GM18499 (cell line): Measurements from ENCODE around the gene UVRAG.

Source experiments
- ATAC-seq: cut with Tn5 transposase; IDR thresholded peaks from one replicate; pipeline ENCODE4 v1.9.1; 2021; ENCODE audit warnings: moderate number of reproducible peaks; ENCODE audit not compliant: insufficient read depth, unreplicated experiment

Gene UVRAG

DNA sequence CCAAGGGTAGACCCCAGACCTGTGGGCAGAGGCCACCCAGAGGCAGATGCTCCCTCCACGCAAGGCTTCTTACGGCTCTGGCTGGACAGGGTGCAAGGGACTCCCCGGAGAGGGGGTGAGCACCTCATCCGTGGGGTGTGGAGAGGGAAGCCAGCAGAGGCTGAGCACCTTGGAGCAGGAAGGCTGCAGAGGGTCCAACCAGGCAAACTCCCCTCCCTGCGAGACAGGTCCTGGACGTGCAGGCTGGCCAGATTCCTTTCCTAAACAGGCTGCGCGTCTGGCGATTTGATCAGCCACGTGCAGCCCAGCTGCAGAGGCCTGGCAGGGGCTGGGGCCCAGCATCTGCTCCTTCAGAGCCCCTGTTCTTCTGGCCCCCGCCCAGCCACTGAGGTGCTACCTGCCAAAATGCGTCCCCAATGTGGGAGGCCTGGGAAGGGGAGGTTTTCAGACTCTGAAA lies 342.0 kb downstream of the UVRAG start:
- no peak for ATAC-seq

DNA sequence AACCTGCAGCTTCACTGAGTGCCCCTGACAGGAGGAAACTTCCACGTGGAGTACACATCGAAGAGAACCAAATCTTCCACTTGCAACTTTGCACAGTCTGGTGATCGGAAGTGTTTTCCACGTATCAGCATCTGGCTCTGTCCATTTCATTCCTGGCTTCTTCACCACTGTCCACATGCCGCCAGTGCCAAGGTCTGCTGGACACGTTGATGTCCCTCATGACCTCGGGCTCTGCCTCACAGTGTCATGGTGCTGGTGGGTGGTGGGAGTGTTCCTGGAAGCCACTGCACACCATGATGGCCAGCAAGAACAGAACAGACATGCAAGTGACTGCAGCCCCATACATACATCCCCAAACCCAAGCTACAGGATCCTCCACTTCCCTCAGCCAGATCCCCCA lies 342.9 kb downstream of the UVRAG start:
- no peak for ATAC-seq

DNA sequence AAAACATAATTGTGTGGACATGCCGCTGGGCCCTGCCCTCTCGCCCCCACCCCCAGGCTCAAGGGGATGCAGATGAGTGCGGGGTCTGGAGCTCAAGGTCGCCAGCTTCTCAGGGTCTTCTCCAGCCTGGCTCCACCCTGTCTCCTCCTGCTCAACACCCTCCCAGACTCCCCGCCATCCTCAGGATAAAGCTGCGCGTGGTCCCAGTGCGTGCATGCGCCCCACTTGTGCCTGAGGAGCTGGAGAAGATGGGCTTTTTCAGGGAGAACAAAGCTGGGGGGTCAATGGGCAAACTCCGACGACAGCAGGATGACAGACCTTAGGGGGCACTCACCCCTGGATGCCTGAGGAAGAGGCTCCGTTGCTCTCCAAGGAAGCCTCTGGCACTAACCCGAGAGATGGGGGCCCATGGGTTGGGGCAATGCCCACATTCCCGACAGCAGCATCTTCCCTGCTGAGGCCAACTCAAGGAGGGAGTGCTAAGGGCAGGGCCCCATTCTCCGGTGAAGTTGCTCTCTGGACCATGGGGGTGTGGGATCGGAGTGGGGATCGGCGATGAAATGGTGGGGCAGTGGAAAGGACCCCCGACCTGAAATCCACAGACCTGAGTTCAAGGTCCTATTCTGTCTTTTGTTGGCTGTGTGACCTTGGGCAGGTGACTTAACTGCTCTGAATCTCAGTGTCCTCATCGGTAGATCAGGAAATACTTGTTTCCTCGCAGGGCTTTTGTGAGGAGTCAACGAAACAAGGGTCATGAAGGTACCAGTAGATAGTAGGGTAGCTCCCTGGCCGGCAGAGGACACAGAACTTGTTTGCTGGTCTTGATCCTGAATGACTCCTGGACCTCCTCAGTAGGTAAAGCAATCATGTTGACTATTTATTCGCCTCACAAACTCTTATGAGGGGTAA lies 343.6 kb downstream of the UVRAG start:
- ATAC-seq: no peak

DNA sequence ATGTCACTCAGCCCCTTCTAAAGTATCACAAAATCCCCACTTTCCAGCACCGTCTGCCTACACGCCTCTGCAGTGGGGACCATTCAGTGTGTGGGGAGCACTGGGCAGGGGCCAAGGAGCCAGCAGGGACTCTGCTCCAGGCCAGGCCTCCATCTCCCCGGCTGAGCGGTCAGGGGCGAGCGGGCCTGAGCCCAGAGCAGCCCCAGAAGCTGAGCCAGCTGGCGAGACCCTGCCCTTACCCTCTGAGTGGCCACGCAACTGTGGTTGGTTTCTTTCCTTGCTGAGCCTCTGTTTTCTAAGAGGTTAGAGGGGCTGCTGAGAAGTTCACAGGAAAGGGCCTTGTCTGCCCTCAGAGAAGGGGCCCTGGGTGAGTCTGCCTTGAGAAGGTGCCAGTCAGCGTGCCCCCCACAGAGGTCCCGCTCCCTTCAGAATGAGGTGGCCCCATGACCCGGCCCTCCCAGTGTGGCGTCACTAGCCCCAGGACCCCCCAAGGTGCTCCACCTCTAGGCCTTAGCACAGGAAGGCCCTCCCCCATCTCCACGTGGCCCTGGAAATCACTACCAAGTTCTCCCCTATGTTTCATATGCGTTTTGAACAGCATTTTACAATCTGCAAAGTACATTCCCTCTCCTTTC lies 344.4 kb downstream of the UVRAG start:
- no peak for ATAC-seq

- ATAC-seq: no peak
Observed at GRCh38 chr11:76159983-76160661, 345.1 kb downstream of the UVRAG start.

DNA sequence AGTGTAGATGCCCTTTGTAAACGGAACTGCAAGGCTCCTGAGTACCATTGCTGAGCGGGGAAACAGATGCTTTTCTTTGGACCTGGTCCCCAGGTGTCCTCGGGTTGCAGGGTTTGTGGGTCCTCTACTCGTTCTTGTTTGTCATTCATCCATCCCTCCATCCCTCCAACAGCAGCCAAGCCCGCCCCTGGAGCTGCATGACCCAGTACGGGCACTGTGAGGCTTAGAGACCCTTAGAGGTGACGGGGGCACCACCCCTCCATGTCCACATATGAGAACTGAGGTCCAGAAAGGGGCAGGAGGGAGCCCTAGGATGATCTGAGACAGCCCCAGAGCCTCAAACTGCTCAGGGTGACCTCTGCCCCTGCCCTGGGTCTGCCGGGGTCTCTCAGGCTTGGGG lies 345.8 kb downstream of the UVRAG start:
- no peak for ATAC-seq

- no peak for ATAC-seq
Observed at GRCh38 chr11:76161261-76161961, 346.4 kb downstream of the UVRAG start.

GRCh38 chr11:76162336-76163288 lies 347.6 kb downstream of the UVRAG start:
- no peak for ATAC-seq

- ATAC-seq: no peak
Observed at GRCh38 chr11:76163289-76163880, 348.4 kb downstream of the UVRAG start.

DNA sequence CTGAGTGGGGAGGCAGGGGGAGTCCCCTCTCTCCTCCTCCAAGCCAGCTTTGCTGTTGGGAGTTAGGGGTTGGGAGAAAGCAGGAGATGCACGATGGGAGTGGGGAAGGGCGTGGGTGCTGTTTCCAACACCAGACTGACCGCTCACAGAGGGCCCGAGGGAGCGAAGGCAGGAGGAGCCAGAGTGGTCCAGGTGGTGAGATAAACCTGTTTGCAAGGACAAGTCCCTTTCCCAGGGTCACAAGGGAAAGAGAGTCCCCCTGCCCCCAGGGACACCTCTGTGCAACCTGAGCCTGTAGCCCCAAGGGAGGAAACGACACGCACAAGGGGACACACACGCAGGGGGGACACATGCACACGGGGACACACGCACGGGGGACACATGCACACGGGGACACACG lies 349.1 kb downstream of the UVRAG start:
- no peak for ATAC-seq

- ATAC-seq: no peak
Observed at GRCh38 chr11:76164861-76165751, 350.1 kb downstream of the UVRAG start.

GRCh38 chr11:76166314-76166713 lies 351.3 kb downstream of the UVRAG start:
- no peak for ATAC-seq

DNA sequence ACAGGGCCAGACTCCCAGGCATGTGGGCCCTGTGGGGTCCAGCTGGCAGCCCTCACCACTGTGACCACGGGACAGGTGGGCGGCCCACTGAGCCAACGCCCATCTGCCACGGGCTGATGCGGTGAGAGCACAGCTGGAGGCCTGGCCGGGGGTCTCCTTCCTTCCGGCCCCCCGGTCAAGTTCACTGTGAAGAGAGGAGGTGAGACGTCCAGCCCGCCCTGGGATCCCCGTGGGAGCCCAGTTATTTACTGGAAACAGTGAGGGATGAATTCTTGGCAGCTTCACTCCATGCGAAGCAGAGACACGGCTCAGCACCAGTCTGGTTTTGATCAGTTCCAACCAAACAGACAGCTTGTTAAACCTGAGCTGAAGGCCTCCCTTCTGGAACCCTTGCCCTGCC lies 352.6 kb downstream of the UVRAG start:
- ATAC-seq: no peak

DNA sequence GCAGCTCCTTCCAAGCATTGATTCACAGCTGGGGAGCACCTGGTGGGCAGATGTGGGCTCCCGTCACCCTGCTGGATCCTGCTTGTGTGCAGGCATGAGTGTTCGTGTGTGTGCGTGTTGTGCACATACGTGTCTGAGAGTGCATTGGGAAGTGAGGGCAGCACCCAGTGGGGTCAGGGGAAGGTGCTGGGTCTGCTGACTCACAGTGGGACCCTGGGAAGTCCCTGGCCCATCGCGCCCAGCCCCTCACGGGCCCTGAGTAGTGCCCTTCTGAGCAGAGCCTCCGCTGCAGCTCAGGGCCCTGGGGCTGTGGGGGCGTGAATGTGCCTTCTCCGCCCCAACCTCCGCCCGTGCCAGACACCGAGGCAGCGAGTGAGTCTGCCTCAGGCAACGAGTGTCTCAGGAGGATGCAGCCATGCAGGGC lies 354.5 kb downstream of the UVRAG start:
- ATAC-seq: no peak

DNA sequence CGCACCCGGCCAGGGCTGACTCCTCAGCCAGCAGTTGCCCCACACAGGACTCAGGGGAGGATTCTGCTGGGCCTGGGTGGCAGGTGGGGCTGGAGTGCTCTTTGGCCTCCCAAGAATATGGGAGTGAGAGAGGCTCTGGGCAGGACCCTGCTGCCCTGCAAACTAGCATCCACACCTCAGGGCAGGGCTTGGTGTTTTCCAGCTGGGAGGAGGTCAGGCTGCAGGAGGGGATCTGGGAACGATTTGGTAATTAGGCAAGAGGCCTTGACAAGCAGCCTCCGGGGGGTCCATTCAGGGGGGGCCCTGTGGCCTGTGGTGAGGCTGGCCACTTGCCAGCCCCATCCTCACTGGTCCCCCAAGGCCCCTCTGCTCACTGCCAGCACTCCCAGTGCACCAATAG lies 355.5 kb downstream of the UVRAG start:
- ATAC-seq: no peak

DNA sequence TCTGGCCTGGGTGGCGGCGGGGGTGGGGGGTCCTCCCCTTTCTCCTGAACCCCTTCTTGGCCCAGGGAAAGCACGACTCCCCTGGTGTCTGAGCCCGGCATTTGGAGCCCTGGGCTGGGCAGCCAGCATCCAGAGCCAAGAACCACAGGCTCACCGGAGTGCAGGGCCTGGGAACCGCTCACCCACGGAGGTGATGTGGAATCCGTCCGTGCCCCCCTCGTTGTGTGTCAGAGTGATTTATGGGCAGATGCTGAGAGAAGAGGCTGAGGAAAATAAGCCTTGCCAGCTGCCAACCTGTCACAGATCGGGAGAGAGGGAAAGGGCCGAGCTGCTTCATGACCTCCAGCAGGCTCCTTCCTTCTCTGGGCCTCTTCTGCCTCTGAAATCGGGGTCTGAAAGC lies 357.6 kb downstream of the UVRAG start:
- ATAC-seq: no peak

DNA sequence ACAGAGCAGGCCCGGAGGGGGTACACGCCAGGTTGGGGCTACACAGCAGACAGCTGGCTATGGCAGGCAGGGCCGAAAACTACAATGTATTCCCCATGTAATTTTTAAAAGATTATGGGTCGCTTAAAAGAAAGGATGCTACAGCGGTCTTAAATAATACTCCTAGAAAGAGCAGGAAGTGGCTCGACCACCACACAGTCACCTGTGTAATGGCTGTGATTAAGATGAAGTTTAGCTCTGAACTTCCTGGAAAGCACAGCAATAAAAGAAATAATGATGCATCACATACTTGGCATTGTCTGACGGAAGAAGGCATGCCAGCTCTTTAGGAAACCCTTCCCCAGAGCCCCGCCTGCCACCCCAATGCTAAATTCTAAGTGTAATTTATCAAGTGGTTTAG lies 358.7 kb downstream of the UVRAG start:
- no peak for ATAC-seq

GRCh38 chr11:76174330-76174729 lies 359.3 kb downstream of the UVRAG start:
- ATAC-seq: no peak
